ENCODE data around the gene RALGAPA2. TPM values are rescaled to one million over a fixed set of nuclear protein-coding genes. Genes with fewer than 3 reads are reported as not detected.

The RALGAPA2 gene
- total RNA-seq, 1 experiment from 2014 or later, result 10.8 TPM

GRCh38 chr20:20390393-20390792 is 322.1 kb downstream of the RALGAPA2 start:
- TF ChIP-seq EZH2phosphoT487 (IDR thresholded peaks at IDR 0.05; ENCODE audit: borderline replicate concordance) (no peak), CEBPB (IDR thresholded peaks at IDR 0.05; ENCODE audit: low read depth) (no peak), SIN3A (IDR thresholded peaks at IDR 0.05; ENCODE audit: low read depth) (no peak), SRF (IDR thresholded peaks at IDR 0.05; ENCODE audit: low read depth) (no peak), POLR2AphosphoS5 (IDR thresholded peaks at IDR 0.05; ENCODE audit: low read depth, low read length) (no peak), CTCF (IDR thresholded peaks at IDR 0.05 in 2 of 3, conservative IDR thresholded peaks at IDR 0.05 in 1 of 3; ENCODE audit: borderline replicate concordance in 1 of 3, insufficient read depth in 1 of 3, low read depth in 2 of 3, low read length in 2 of 3) (no peak), ZNF274 (IDR thresholded peaks at IDR 0.05; ENCODE audit: low read depth, low read length) (no peak), POLR2A (IDR thresholded peaks at IDR 0.05; ENCODE audit: borderline replicate concordance, extremely low read depth, insufficient read depth, insufficient read length) (no peak)
- DNase-seq (ENCODE audit: low read depth, low spot score) (no peak), ATAC-seq (no peak)
- no peak overlapping the region for H3K9ac ChIP-seq (ENCODE audit: low read length)
- ChIA-PET RAD21 (ENCODE audit: low non-redundant PET in 1 of 2, low total read pairs in 2 of 2, uncharacterized antibody in 2 of 2, unreplicated experiment in 2 of 2) (no interaction called here), CTCF (no interaction called here), POLR2A (no interaction called here)
- H3K36me3 ChIP-seq (ENCODE audit: control insufficient read depth in 1 of 2, insufficient read depth in 2 of 2, low read length in 2 of 2), result no peaks in the 10 kb centered on the region
- H3K9me2 ChIP-seq (ENCODE audit: insufficient read depth), result no peaks in the 10 kb centered on the region
- H3K27me3 ChIP-seq (ENCODE audit: insufficient read depth, low read length), result peaks cover 6% of the 10 kb centered on the region
- H3K4me2 ChIP-seq (ENCODE audit: low read length), result no peak overlapping the region
- no peak overlapping the region for H2AFZ ChIP-seq (ENCODE audit: low read depth, low read length, poor library complexity, severe bottlenecking)
- BruUV-seq (replicated peaks), result no TSS peak
- H3K4me1 ChIP-seq (ENCODE audit: control insufficient read depth in 1 of 2, insufficient read depth in 2 of 2, low read length in 2 of 2), result no peaks in the 10 kb centered on the region
- H3K9me3 ChIP-seq (ENCODE audit: control insufficient read depth in 1 of 2, insufficient read depth in 1 of 2, low read depth in 1 of 2, low read length in 2 of 2), result no peaks in the 10 kb centered on the region
- no peak overlapping the region for H3K27ac ChIP-seq (ENCODE audit: low read depth, low read length)
- H3K4me3 ChIP-seq (replicated peaks in 1 of 2; ENCODE audit: low read depth in 1 of 2, low read length in 2 of 2), result no peak overlapping the region
- no peaks in the 10 kb centered on the region for H4K20me1 ChIP-seq (ENCODE audit: insufficient read depth)
- H3K79me2 ChIP-seq (ENCODE audit: insufficient read depth, low read length), result no peaks in the 10 kb centered on the region
- intact Hi-C loops (cut with micrococcal nuclease), result no loop called here

DNA sequence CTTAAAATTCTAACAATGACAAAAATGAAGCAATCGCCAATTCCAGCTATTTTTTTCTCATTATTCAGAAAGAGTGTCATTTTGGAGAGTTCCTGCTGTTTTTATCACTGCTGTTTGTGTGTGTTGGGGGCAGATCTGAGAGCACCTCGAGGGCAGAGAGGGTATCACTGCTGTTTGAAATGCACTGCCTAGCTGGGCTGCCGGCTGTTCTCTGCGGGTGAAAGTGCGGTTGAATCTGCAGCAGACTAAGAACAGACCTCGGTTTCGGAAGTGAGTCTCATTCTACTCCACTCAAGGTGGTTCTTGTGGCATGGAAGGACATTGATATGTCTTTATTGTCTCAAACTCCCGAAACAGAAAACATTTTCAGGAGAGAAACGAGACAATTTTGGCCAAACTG is 326.3 kb downstream of the RALGAPA2 start:
- H3K27me3 ChIP-seq (ENCODE audit: insufficient read depth, low read length), result peaks cover 7% of the 10 kb centered on the region
- BruUV-seq (replicated peaks), result no TSS peak
- no peaks in the 10 kb centered on the region for H3K4me1 ChIP-seq (ENCODE audit: control insufficient read depth in 1 of 2, insufficient read depth in 2 of 2, low read length in 2 of 2)
- H3K4me2 ChIP-seq (ENCODE audit: low read length), result no peak overlapping the region
- ChIA-PET POLR2A (no interaction called here), CTCF (no interaction called here), RAD21 (ENCODE audit: low non-redundant PET in 1 of 2, low total read pairs in 2 of 2, uncharacterized antibody in 2 of 2, unreplicated experiment in 2 of 2) (no interaction called here)
- no peaks in the 10 kb centered on the region for H3K36me3 ChIP-seq (ENCODE audit: control insufficient read depth in 1 of 2, insufficient read depth in 2 of 2, low read length in 2 of 2)
- H3K4me3 ChIP-seq (replicated peaks in 1 of 2; ENCODE audit: low read depth in 1 of 2, low read length in 2 of 2), result no peak overlapping the region
- H3K27ac ChIP-seq (ENCODE audit: low read depth, low read length), result no peak overlapping the region
- no peaks in the 10 kb centered on the region for H4K20me1 ChIP-seq (ENCODE audit: insufficient read depth)
- no peaks in the 10 kb centered on the region for H3K9me2 ChIP-seq (ENCODE audit: insufficient read depth)
- no peak for ATAC-seq
- no peak for TF ChIP-seq EZH2 (IDR thresholded peaks at IDR 0.05)
- TF ChIP-seq YY1 (IDR thresholded peaks at IDR 0.05; ENCODE audit: extremely low read depth, insufficient replicate concordance, low read depth, low read length), result no peak
- no peak for TF ChIP-seq FOSL1 (IDR thresholded peaks at IDR 0.05; ENCODE audit: low read depth)
- TF ChIP-seq EZH2phosphoT487 (IDR thresholded peaks at IDR 0.05; ENCODE audit: borderline replicate concordance), result no peak
- no peak for TF ChIP-seq POLR2A (IDR thresholded peaks at IDR 0.05; ENCODE audit: borderline replicate concordance, extremely low read depth, insufficient read depth, insufficient read length)
- no peak for TF ChIP-seq POLR2AphosphoS5 (IDR thresholded peaks at IDR 0.05; ENCODE audit: low read depth, low read length)
- TF ChIP-seq ZFX (IDR thresholded peaks at IDR 0.05), result no peak
- no peak for TF ChIP-seq SRF (IDR thresholded peaks at IDR 0.05; ENCODE audit: low read depth)
- no peak for TF ChIP-seq MAX (IDR thresholded peaks at IDR 0.05)
- no peaks in the 10 kb centered on the region for H3K79me2 ChIP-seq (ENCODE audit: insufficient read depth, low read length)
- H3K9me3 ChIP-seq (ENCODE audit: control insufficient read depth in 1 of 2, insufficient read depth in 1 of 2, low read depth in 1 of 2, low read length in 2 of 2), result no peaks in the 10 kb centered on the region
- no peak for DNase-seq (ENCODE audit: low read depth, low spot score)
- no peak overlapping the region for H3K9ac ChIP-seq (ENCODE audit: low read length)
- H2AFZ ChIP-seq (ENCODE audit: low read depth, low read length, poor library complexity, severe bottlenecking), result no peak overlapping the region
- intact Hi-C loops (cut with micrococcal nuclease), result no loop called here

Measured in HCT116 (cell line).